NB4 (cell line): ENCODE measurements around the gene TEX19.
"Not testable (repeated sequence)": the region's sequence is repeated elsewhere in the genome, so short reads cannot be mapped to it uniquely, and the experiment has no call there.

Experiments used
- CTCF ChIP-seq: IDR thresholded peaks from one replicate; pipeline ENCODE4 v1.5.1; 2012; ENCODE audit warnings: low read depth, low read length
- POLR2A ChIP-seq: IDR thresholded peaks from 2 replicates; pipeline ENCODE4 v1.6.1; 2011; ENCODE audit warnings: mild to moderate bottlenecking; ENCODE audit not compliant: insufficient read length; ENCODE audit errors: extremely low read depth

DNA sequence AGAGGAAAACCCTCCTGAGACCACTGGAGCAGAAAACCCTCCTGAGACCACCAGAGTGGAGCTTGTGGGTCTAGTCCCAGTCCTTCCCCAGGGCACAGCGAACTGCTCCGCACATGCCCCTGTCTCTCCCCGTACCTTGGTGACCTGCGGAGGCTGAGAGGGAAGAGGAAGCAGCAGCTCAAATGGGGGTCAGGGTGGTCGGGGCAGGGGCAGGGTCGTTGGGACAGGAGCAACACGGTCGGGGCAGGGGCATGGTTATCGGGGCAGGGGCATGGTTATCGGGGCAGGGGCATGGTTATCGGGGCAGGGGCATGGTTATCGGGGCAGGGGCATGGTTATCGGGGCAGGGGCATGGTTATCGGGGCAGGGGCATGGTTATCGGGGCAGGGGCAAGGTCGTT is 53.0 kb downstream of the TEX19 start:
- TF ChIP-seq CTCF, POLR2A: not testable (repeated sequence)
